Body of pancreas (tissue), 4 donors: ENCODE results near the gene ABCC4.

Experiments used
- CTCF ChIP-seq, 7 experiments: fragments of 450-650 bp in 4 of 7; fragments of 200-600 bp in 3 of 7; sonication (generic) in 3 of 7; IDR thresholded peaks; one replicate each; pipeline ENCODE4 v1.5.1; 2016 to 2019; ENCODE audit warnings: antibody characterized with exemption in 7 of 7
- POLR2A ChIP-seq, 3 donors: fragments of 450-650 bp; IDR thresholded peaks; one replicate each; pipeline ENCODE4 v1.6.1; 2016; ENCODE audit warnings: antibody characterized with exemption in 3 of 3, mild to moderate bottlenecking in 2 of 3

GRCh38 chr13:95003019-95003813, 298.0 kb downstream of the ABCC4 start:
- TF ChIP-seq CTCF (IDR thresholded peaks at IDR 0.05) (no peak), POLR2A (IDR thresholded peaks at IDR 0.05) (no peak)
